ENCODE measurements around the gene UVRAG. TPM values are rescaled to one million over a fixed set of nuclear protein-coding genes. Genes with fewer than 3 reads are reported as not detected.
A peak's percentile ranks its signal among the peaks of the same experiment; 100 is the strongest.

Gene UVRAG
- total RNA-seq, 1 donor: 16.2 TPM

- DNase-seq (ENCODE audit: low read depth in 2 of 3, low spot score in 2 of 3): no peak
Observed at GRCh38 chr11:76176463-76176862, 361.5 kb downstream of the UVRAG start.

- no peak for DNase-seq (ENCODE audit: low read depth in 2 of 3, low spot score in 2 of 3)
Observed at GRCh38 chr11:76177250-76177686, 362.3 kb downstream of the UVRAG start.

GRCh38 chr11:76179147-76179546 is 364.1 kb downstream of the UVRAG start:
- no peak for DNase-seq (ENCODE audit: low read depth in 2 of 3, low spot score in 2 of 3)

- no peak for DNase-seq (ENCODE audit: low read depth in 2 of 3, low spot score in 2 of 3)
Observed at GRCh38 chr11:76181371-76181770, 366.4 kb downstream of the UVRAG start.

DNA sequence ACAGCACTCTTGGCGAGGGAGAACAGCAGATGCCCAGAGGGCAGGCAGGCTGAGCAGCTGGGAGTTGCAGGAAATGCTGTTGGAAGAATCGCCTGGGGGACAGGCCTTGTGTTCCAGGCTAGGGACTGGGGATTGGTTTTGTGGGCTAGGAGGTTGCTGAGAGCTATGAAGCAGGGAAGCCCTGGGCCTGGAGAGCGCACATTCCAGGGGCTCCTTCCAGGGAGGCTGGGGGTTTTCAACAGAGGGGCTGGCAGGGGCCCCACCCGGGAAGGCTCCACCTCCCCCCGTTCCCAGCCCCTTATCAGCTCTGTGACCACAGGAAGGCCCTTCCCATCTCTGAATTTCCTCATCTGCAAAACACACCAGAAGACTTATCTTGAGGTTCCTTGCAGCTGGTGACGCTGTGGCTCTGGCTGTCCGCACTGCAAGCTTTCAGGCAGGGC is 369.6 kb downstream of the UVRAG start:
- peak in 1 of 3 donors; percentile 21 for DNase-seq (ENCODE audit: low read depth in 2 of 3, low spot score in 2 of 3)

GRCh38 chr11:76185511-76185910 is 370.5 kb downstream of the UVRAG start:
- DNase-seq (ENCODE audit: low read depth in 2 of 3, low spot score in 2 of 3): no peak

DNA sequence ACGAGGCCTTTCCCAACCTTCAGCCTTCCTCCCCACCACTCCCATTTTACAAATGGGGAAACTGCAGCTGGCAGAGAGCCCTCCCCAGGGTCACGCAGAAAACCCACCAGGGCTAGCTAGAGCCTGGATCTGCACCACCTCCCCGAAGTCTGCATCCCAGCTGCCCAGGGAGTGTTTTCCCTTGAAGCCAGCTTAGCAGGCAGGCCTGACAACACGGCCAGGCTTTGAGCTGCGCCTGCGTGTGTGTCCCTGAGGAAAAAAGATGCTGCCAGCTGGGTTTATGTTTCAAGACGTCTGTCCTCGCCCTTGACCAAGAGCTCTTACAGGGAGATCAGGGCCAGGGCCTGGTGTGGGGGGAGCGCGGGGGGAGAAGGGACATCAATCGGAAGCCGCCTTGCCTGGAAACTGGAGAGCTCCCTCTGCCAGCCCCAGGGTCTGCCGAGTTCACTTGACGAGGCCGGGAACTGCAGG is 371.0 kb downstream of the UVRAG start:
- DNase-seq (ENCODE audit: low read depth in 2 of 3, low spot score in 2 of 3): no peak

GRCh38 chr11:76186776-76187279 is 371.8 kb downstream of the UVRAG start:
- DNase-seq (ENCODE audit: low read depth in 2 of 3, low spot score in 2 of 3): no peak

GRCh38 chr11:76188873-76189272 is 373.9 kb downstream of the UVRAG start:
- no peak for DNase-seq (ENCODE audit: low read depth in 2 of 3, low spot score in 2 of 3)

- DNase-seq (ENCODE audit: low read depth in 2 of 3, low spot score in 2 of 3): no peak
Observed at GRCh38 chr11:76189682-76190081, 374.7 kb downstream of the UVRAG start.

DNA sequence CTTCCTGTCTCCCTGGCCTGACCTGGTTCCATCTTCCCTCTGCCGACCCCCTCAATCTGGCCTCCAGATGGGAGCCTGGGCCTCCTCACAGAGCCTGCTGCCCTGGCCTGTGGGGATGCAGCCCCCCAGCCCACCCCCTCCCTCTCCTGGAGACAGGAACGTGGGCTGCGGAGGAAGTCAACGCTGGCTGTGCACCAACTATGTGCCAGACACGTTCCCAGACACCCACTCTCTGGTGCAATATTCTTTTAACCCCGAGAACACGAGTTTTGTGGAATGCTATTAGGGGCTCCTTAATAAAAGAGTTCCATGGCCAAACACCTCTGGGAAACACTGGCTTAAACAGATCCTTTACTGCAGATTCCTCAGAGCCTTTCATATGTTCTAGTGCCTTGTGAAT is 375.4 kb downstream of the UVRAG start:
- no peak for DNase-seq (ENCODE audit: low read depth in 2 of 3, low spot score in 2 of 3)

Small RNA genes lying within 50 kb of the gene (small RNA-seq; reads per million reads assigned to genes)
- not detected for gene RF00019
- not detected for gene RNA5SP344

Other genes starting within 250 kb of the UVRAG start
- under 0.01 TPM for gene MAP6, start 146.2 kb upstream of the UVRAG start, total RNA-seq
- gene MOGAT2, start 97.4 kb upstream of the UVRAG start, total RNA-seq: under 0.01 TPM
- gene DGAT2, start 46.4 kb upstream of the UVRAG start, total RNA-seq: 1.1 TPM

Data from hematopoietic multipotent progenitor cell (in vitro differentiated cells).